Fibroblast of skin of right quadriceps (primary cell): ENCODE data around the gene CACHD1.
A peak's percentile ranks its signal among the peaks of the same experiment; 100 is the strongest.
"Not testable (repeated sequence)": the region's sequence is repeated elsewhere in the genome, so short reads cannot be mapped to it uniquely, and the experiment has no call there.

Experiments used
- DNase-seq: peaks from one replicate; pipeline ENCODE4 v3.0.0-alpha.2; 2013

The CACHD1 gene

GRCh38 chr1:64675718-64676345, 205.9 kb downstream of the CACHD1 start:
- peak; percentile 17 for DNase-seq

GRCh38 chr1:64676386-64676785, 206.5 kb downstream of the CACHD1 start:
- DNase-seq = no peak

- DNase-seq = no peak
Observed at GRCh38 chr1:64677532-64677931, 207.6 kb downstream of the CACHD1 start.

GRCh38 chr1:64678366-64678765, 208.4 kb downstream of the CACHD1 start:
- no peak for DNase-seq

- no peak for DNase-seq
Observed at GRCh38 chr1:64679177-64679576, 209.2 kb downstream of the CACHD1 start.

- DNase-seq = no peak
Observed at GRCh38 chr1:64680599-64680998, 210.7 kb downstream of the CACHD1 start.

- no peak for DNase-seq
Observed at GRCh38 chr1:64681043-64681442, 211.1 kb downstream of the CACHD1 start.

GRCh38 chr1:64683419-64683818, 213.5 kb downstream of the CACHD1 start:
- DNase-seq = no peak

GRCh38 chr1:64685217-64685616, 215.3 kb downstream of the CACHD1 start:
- DNase-seq = no peak

- DNase-seq = no peak
Observed at GRCh38 chr1:64685765-64686341, 215.9 kb downstream of the CACHD1 start.

- peak; percentile 48 for DNase-seq
Observed at GRCh38 chr1:64686828-64687724, 217.1 kb downstream of the CACHD1 start.

- DNase-seq = peak; percentile 38
Observed at GRCh38 chr1:64687725-64688327, 217.9 kb downstream of the CACHD1 start.

- DNase-seq = peak; percentile 32
Observed at GRCh38 chr1:64691626-64692025, 221.7 kb downstream of the CACHD1 start.

- DNase-seq = no peak
Observed at GRCh38 chr1:64692911-64693310, 223.0 kb downstream of the CACHD1 start.

GRCh38 chr1:64693406-64693805, 223.5 kb downstream of the CACHD1 start:
- DNase-seq = no peak

GRCh38 chr1:64696879-64697278, 226.9 kb downstream of the CACHD1 start:
- no peak for DNase-seq

GRCh38 chr1:64699327-64699726, 229.4 kb downstream of the CACHD1 start:
- no peak for DNase-seq

- no peak for DNase-seq
Observed at GRCh38 chr1:64701071-64701470, 231.1 kb downstream of the CACHD1 start.

GRCh38 chr1:64701886-64702285, 232.0 kb downstream of the CACHD1 start:
- no peak for DNase-seq

GRCh38 chr1:64702670-64703069, 232.7 kb downstream of the CACHD1 start:
- DNase-seq = not testable (repeated sequence)

- DNase-seq = no peak
Observed at GRCh38 chr1:64703600-64703999, 233.7 kb downstream of the CACHD1 start.

- DNase-seq = no peak
Observed at GRCh38 chr1:64705591-64705990, 235.7 kb downstream of the CACHD1 start.

- DNase-seq = no peak
Observed at GRCh38 chr1:64711266-64711665, 241.3 kb downstream of the CACHD1 start.

GRCh38 chr1:64712049-64712448, 242.1 kb downstream of the CACHD1 start:
- no peak for DNase-seq
